Stimulated activated CD4-positive, alpha-beta T cell treated with anti-CD3 and anti-CD28 coated beads, Interleukin-2, amount 100 ng/mL, for 4 hours (primary cell): ENCODE measurements around the gene ATAT1.
A peak's percentile ranks its signal among the peaks of the same experiment; 100 is the strongest.

Source experiments
- DNase-seq: peaks from one replicate; pipeline ENCODE4 v3.0.0-alpha.2; 2020; ENCODE audit warnings: low read depth

ATAT1 gene

GRCh38 chr6:30626484-30627366 lies at the start of gene ATAT1:
Gene ATAT1 (plus strand): TSS chr6:30626874.
- peak; percentile 81 for DNase-seq

GRCh38 chr6:30578051-30578450 lies 48.6 kb upstream of the ATAT1 start:
- DNase-seq, result no peak

- no peak for DNase-seq
Observed at GRCh38 chr6:30583921-30584320, 42.8 kb upstream of the ATAT1 start.

- no peak for DNase-seq
Observed at GRCh38 chr6:30589754-30590358, 36.8 kb upstream of the ATAT1 start.

- no peak for DNase-seq
Observed at GRCh38 chr6:30590509-30590908, 36.2 kb upstream of the ATAT1 start.

- no peak for DNase-seq
Observed at GRCh38 chr6:30591008-30591407, 35.7 kb upstream of the ATAT1 start.

GRCh38 chr6:30592287-30592686 lies 34.4 kb upstream of the ATAT1 start:
- no peak for DNase-seq

GRCh38 chr6:30597315-30598144 lies 29.1 kb upstream of the ATAT1 start:
- DNase-seq, result peak; percentile 58

GRCh38 chr6:30598912-30599624 lies 27.6 kb upstream of the ATAT1 start:
- DNase-seq, result no peak

- DNase-seq, result no peak
Observed at GRCh38 chr6:30599625-30600324, 26.9 kb upstream of the ATAT1 start.

GRCh38 chr6:30600451-30600961 lies 26.2 kb upstream of the ATAT1 start:
- no peak for DNase-seq

GRCh38 chr6:30601436-30601814 lies 25.2 kb upstream of the ATAT1 start:
- no peak for DNase-seq

- no peak for DNase-seq
Observed at GRCh38 chr6:30601815-30602641, 24.6 kb upstream of the ATAT1 start.

- DNase-seq, result no peak
Observed at GRCh38 chr6:30603961-30604360, 22.7 kb upstream of the ATAT1 start.

GRCh38 chr6:30610065-30610464 lies 16.6 kb upstream of the ATAT1 start:
- no peak for DNase-seq

- DNase-seq, result no peak
Observed at GRCh38 chr6:30611150-30611855, 15.4 kb upstream of the ATAT1 start.

GRCh38 chr6:30611856-30612194 lies 14.8 kb upstream of the ATAT1 start:
- DNase-seq, result no peak

GRCh38 chr6:30612213-30612612 lies 14.5 kb upstream of the ATAT1 start:
- no peak for DNase-seq

- DNase-seq, result no peak
Observed at GRCh38 chr6:30612687-30613248, 13.9 kb upstream of the ATAT1 start.
